Measurements from ENCODE around the gene BAZ2B. TPM values are rescaled to one million over a fixed set of nuclear protein-coding genes. Genes with fewer than 3 reads are reported as not detected.

The BAZ2B gene
- total RNA-seq, 1 experiment from 2014 or later: 54.9 TPM

- no CpG with 5 or more reads among the region's 2 CpGs for WGBS (ENCODE audit: extremely low coverage, insufficient read length, low lambda C conversion rate)
- no peak for TF ChIP-seq CTCF (conservative IDR thresholded peaks at IDR 0.05)
- peaks cover 0 to 4% (median 0%) of the 10 kb centered on the region in 3 experiments; a peak in 2 of 7 replicates for H3K36me3 Mint-ChIP-seq (ENCODE audit: insufficient read depth in 1 of 3, low read depth in 3 of 3)
Measured at GRCh38 chr2:159461076-159461475, 155.3 kb downstream of the BAZ2B start.

More at GRCh38 chr2:159461076-159461475, 155.3 kb downstream of the BAZ2B start:
- no peak overlapping the region for H2AK5ac ChIP-seq (ENCODE audit: insufficient read length, low read length)
- H3K4ac ChIP-seq (ENCODE audit: low read depth, low read length): no peak overlapping the region
- no peak overlapping the region for H2BK5ac ChIP-seq (ENCODE audit: insufficient read length, low read length)
- no peaks in the 10 kb centered on the region for H3K79me2 ChIP-seq (ENCODE audit: insufficient read depth, low read length)
- no peak overlapping the region for H3K14ac ChIP-seq (ENCODE audit: insufficient read depth, low read length)
- H3K27ac Mint-ChIP-seq: no peak overlapping the region
- H3K4me1 ChIP-seq (ENCODE audit: insufficient read depth, low read length): no peaks in the 10 kb centered on the region
- H3K4me2 ChIP-seq (ENCODE audit: insufficient read depth, insufficient read length, low read length): no peak overlapping the region
- no peak overlapping the region for H3K56ac ChIP-seq (ENCODE audit: insufficient read length, low read depth, low read length)
- no peak overlapping the region for H2AFZ ChIP-seq (ENCODE audit: low read length)
- H4K91ac ChIP-seq (ENCODE audit: insufficient read length, low read depth, low read length): no peak overlapping the region
- H3K79me1 ChIP-seq (ENCODE audit: insufficient read depth, low read depth, low read length, poor library complexity, severe bottlenecking): no peaks in the 10 kb centered on the region
- DNase-seq: no peak
- no peak overlapping the region for H3K4me3 Mint-ChIP-seq
- no peak overlapping the region for H3K18ac ChIP-seq (ENCODE audit: insufficient read length, low read depth, low read length)
- H3K4me1 Mint-ChIP-seq: no peaks in the 10 kb centered on the region
- H3K23ac ChIP-seq (ENCODE audit: insufficient read length, low read depth, low read length): no peak overlapping the region
- no peak overlapping the region for H3K9ac ChIP-seq (ENCODE audit: extremely low read depth, insufficient read length, low read length)
- no peak overlapping the region for H2BK15ac ChIP-seq (ENCODE audit: low read depth, low read length)
- no peaks in the 10 kb centered on the region for H4K20me1 ChIP-seq (ENCODE audit: control insufficient read depth, insufficient read depth, insufficient read length)
- H3K23me2 ChIP-seq (ENCODE audit: insufficient read length, low read depth, low read length, poor library complexity, severe bottlenecking): no peaks in the 10 kb centered on the region
- no peak overlapping the region for H3K27ac ChIP-seq (ENCODE audit: insufficient read length, low read depth, low read length)
- no peaks in the 10 kb centered on the region for H3K9me3 ChIP-seq (ENCODE audit: control insufficient read depth, low read depth, low read length)
- H4K5ac ChIP-seq (ENCODE audit: insufficient read length, low read depth, low read length): no peak overlapping the region
- H3K27me3 ChIP-seq (ENCODE audit: insufficient read depth, low read length): no peaks in the 10 kb centered on the region
- no peak overlapping the region for H3T11ph ChIP-seq (ENCODE audit: low read length)
- H3K9me3 Mint-ChIP-seq: no peaks in the 10 kb centered on the region
- H3K27me3 Mint-ChIP-seq (ENCODE audit: low read depth): no peaks in the 10 kb centered on the region
- no peak overlapping the region for H2BK20ac ChIP-seq (ENCODE audit: low read depth, low read length, poor library complexity, severe bottlenecking)
- no peak overlapping the region for H4K8ac ChIP-seq (replicated peaks; ENCODE audit: insufficient read length, low read depth, low read length)
- H2BK120ac ChIP-seq (ENCODE audit: low read depth, low read length, poor library complexity, severe bottlenecking): no peak overlapping the region
- no peak overlapping the region for H2BK12ac ChIP-seq (ENCODE audit: insufficient read length, low read depth, low read length)

Measured in H9 (cell line).